ENCODE results near the gene GINS3.

The GINS3 gene

DNA sequence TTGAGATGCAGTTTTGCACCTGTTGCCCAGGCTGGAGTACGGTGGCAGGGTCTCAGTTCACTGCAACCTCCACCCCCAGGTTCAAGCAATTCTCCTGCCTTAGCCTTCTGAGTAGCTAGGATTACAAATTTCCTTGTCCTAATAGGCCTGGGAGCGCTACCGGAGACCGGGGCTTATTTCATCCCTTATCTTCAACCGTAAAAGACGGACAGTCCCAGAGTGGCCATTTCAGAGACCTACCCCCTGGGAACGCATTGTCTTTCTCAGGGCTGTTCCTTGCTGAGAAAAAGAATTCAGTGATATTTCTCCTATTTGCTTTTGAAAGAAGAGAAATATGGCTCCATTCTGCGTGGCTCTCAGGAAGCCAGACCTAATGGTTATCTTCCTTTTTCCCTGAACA, 39.6 kb upstream of the GINS3 start:
- TF ChIP-seq POLR2A (IDR thresholded peaks at IDR 0.05; ENCODE audit: extremely low read depth, insufficient read length) = no peak
- DNase-seq (ENCODE audit: low read depth) = no peak
- H3K4me3 ChIP-seq (ENCODE audit: low read depth, low read length) = no peak overlapping the region

- TF ChIP-seq CTCF (IDR thresholded peaks at IDR 0.05; ENCODE audit: low read depth, low read length) (no peak), MAX (IDR thresholded peaks at IDR 0.05; ENCODE audit: low read depth, low read length) (no peak), POLR2A (IDR thresholded peaks at IDR 0.05; ENCODE audit: extremely low read depth, insufficient read length) (no peak), MYC (IDR thresholded peaks at IDR 0.05; ENCODE audit: low read depth, low read length) (no peak)
- H3K4me3 ChIP-seq (ENCODE audit: low read depth, low read length) = no peak overlapping the region
- DNase-seq (ENCODE audit: low read depth) = no peak
Observed at GRCh38 chr16:58360041-58360634, 32.1 kb upstream of the GINS3 start.

- H3K4me3 ChIP-seq (ENCODE audit: low read depth, low read length) = no peak overlapping the region
- TF ChIP-seq POLR2A (IDR thresholded peaks at IDR 0.05; ENCODE audit: extremely low read depth, insufficient read length) (no peak), MAX (IDR thresholded peaks at IDR 0.05; ENCODE audit: low read depth, low read length) (no peak), CTCF (IDR thresholded peaks at IDR 0.05; ENCODE audit: low read depth, low read length) (no peak), MYC (IDR thresholded peaks at IDR 0.05; ENCODE audit: low read depth, low read length) (no peak)
- no peak for DNase-seq (ENCODE audit: low read depth)
Observed at GRCh38 chr16:58361726-58362125, 30.5 kb upstream of the GINS3 start.

DNA sequence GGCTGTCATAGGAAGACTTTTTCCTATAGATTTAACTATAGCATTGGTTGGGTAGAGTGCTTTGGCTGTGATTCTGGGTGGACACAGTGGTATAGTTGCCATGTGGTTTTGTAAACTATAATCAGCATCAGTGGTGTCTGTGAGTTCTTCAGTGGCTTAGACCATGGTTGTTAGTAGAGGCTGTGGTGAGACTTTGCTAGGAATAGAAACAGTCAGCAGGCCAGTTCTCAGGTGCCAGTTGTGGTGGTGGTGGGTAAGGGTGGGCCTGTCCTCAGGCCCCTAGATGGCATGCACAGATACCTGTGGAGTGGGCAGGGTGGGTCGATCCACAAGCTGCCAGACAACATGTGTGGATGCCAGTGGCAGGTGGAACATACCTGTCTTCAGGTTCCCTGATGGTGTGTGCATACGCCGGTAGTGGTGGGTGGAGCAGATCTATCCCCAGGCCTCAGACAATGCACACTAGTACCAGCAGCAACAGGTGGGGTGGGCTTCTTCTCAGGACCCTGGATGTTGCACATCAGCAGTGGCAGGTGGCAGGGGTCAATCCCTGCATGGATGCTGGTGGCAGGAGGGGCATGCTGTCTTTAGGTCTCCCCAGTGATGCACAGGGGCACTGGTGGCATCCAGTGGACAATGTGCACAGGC, 28.4 kb upstream of the GINS3 start:
- no peak for DNase-seq (ENCODE audit: low read depth)
- no peak for TF ChIP-seq CTCF (IDR thresholded peaks at IDR 0.05; ENCODE audit: low read depth, low read length)
- TF ChIP-seq MAX (IDR thresholded peaks at IDR 0.05; ENCODE audit: low read depth, low read length) = no peak
- no peak for TF ChIP-seq MYC (IDR thresholded peaks at IDR 0.05; ENCODE audit: low read depth, low read length)
- TF ChIP-seq POLR2A (IDR thresholded peaks at IDR 0.05; ENCODE audit: extremely low read depth, insufficient read length) = no peak
- H3K4me3 ChIP-seq (ENCODE audit: low read depth, low read length) = no peak overlapping the region

- H3K4me3 ChIP-seq (ENCODE audit: low read depth, low read length) = no peak overlapping the region
- no peak for DNase-seq (ENCODE audit: low read depth)
- TF ChIP-seq POLR2A (IDR thresholded peaks at IDR 0.05; ENCODE audit: extremely low read depth, insufficient read length) = no peak
- TF ChIP-seq MAX (IDR thresholded peaks at IDR 0.05; ENCODE audit: low read depth, low read length) = no peak
- no peak for TF ChIP-seq CTCF (IDR thresholded peaks at IDR 0.05; ENCODE audit: low read depth, low read length)
- TF ChIP-seq MYC (IDR thresholded peaks at IDR 0.05; ENCODE audit: low read depth, low read length) = no peak
Observed at GRCh38 chr16:58365623-58366022, 26.6 kb upstream of the GINS3 start.

DNA sequence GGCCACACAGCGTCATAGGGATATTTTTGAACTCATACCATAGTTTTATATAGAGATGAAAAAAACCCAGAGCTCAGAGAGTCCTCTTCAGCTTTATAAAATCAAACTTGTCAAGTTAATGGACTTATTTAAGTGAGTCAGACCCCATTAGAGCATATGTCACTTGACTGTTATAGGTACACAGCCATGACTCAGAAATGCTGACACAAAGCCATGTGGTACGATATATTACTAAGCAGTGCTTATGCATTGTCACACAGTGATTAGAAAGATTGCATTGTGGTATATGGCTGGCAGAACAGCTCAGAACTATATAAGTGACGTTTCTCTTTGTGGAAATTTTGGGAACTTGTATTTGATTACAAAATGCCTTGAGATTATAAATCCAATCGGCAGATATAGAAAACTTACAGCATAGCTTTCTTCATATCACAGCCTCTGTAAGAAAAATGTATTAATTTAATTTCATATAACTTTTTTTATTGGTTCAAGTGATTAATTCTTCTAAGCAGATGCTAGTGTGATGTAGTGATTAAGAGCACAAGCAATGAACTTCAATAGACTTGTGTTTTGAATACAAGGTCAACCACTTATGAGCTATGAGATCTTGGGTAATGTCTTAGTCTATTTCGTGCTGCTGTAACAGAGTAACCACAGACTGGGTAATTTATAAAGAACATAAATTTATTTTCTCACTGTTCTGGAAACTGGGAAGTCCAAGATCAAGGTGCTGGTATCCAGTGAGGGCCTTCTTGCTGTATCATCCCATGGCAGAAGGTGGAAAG, 25.8 kb upstream of the GINS3 start:
- no peak overlapping the region for H3K4me3 ChIP-seq (ENCODE audit: low read depth, low read length)
- DNase-seq (ENCODE audit: low read depth) = peak; percentile 46
- peak; percentile 78 for TF ChIP-seq MAX (IDR thresholded peaks at IDR 0.05; ENCODE audit: low read depth, low read length)
- TF ChIP-seq POLR2A (IDR thresholded peaks at IDR 0.05; ENCODE audit: extremely low read depth, insufficient read length) = no peak
- TF ChIP-seq MYC (IDR thresholded peaks at IDR 0.05; ENCODE audit: low read depth, low read length) = peak; percentile 34; the same call in 1 of the 2 replicates
